AG09319 (cell line): ENCODE data around the gene ARL6IP4.

Experiments used
- DNase-seq: peaks from one replicate; pipeline ENCODE4 v3.0.0-alpha.2; 2010; ENCODE audit warnings: low read depth; ENCODE audit errors: extremely low read depth
- TF ChIP-seq, protein P1 (sequence below): IDR thresholded peaks from 2 replicates; pipeline ENCODE4 v1.5.1; 2011; ENCODE audit warnings: low read depth, mild to moderate bottlenecking, inconsistent platforms, low read length, moderate library complexity

Gene ARL6IP4

DNA sequence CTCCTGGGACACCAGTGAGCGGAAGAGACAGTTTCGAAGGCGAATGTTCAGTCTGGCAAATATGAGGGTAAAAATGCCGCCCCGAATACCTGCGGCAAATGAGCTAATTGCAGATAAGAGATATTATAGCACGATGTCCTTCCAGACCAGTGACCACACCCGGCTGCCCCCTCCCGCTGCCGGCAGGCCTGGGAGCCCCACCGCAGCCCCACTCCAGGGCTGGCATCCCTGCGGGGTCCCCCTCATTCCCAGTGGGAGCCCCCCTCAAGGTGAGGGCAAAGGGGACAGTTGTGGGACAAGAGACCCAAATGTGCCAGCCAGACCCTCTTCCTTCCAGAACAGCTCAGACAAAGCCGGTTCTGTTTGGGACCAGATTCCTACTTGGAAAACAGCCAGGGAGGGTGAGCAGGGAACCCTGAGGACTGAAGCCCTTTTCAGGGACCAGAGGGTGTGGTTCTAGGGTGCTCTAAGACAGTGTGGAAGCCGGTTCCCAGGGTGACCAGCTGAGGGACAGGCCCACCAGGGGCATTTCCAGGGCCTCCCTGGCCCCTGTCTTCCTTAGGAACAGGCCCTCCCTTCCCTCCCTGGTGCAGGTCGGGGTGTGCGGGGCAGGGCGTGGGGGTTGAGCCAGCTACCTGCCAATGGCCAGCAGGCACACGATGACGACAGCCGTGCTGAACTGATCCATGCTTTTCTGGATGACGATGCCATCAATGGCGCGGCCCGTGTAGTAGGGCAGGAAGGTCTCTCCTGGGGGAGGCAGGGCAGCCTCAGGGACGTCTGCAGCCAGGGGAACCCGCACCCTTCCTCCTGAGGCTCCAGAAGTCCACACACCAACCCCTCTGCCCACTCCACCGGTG is 30.4 kb upstream of the ARL6IP4 start:
- DNase-seq: no peak
- TF ChIP-seq, protein P1, sequence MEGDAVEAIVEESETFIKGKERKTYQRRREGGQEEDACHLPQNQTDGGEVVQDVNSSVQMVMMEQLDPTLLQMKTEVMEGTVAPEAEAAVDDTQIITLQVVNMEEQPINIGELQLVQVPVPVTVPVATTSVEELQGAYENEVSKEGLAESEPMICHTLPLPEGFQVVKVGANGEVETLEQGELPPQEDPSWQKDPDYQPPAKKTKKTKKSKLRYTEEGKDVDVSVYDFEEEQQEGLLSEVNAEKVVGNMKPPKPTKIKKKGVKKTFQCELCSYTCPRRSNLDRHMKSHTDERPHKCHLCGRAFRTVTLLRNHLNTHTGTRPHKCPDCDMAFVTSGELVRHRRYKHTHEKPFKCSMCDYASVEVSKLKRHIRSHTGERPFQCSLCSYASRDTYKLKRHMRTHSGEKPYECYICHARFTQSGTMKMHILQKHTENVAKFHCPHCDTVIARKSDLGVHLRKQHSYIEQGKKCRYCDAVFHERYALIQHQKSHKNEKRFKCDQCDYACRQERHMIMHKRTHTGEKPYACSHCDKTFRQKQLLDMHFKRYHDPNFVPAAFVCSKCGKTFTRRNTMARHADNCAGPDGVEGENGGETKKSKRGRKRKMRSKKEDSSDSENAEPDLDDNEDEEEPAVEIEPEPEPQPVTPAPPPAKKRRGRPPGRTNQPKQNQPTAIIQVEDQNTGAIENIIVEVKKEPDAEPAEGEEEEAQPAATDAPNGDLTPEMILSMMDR: no peak

DNA sequence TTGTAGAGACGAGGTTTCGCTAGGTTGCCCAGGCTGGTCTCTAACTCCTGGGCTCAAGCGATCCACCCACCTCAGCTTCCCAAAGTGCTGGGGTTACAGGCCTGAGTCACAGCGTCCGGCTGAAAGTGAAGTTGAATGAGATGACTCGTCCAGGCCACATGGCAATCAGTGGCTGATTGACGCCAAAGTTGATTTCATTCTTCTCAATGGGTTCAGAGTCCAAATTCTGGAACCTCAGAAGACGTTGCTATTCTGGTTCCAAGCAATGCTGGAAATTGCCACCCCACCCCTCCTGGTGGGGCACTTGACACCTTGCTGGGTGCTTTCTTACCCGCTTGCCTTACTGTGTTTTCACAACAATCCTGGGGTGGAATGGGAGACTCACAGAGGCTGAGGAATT is 29.1 kb upstream of the ARL6IP4 start:
- TF ChIP-seq, protein P1: no peak
- DNase-seq: no peak

DNA sequence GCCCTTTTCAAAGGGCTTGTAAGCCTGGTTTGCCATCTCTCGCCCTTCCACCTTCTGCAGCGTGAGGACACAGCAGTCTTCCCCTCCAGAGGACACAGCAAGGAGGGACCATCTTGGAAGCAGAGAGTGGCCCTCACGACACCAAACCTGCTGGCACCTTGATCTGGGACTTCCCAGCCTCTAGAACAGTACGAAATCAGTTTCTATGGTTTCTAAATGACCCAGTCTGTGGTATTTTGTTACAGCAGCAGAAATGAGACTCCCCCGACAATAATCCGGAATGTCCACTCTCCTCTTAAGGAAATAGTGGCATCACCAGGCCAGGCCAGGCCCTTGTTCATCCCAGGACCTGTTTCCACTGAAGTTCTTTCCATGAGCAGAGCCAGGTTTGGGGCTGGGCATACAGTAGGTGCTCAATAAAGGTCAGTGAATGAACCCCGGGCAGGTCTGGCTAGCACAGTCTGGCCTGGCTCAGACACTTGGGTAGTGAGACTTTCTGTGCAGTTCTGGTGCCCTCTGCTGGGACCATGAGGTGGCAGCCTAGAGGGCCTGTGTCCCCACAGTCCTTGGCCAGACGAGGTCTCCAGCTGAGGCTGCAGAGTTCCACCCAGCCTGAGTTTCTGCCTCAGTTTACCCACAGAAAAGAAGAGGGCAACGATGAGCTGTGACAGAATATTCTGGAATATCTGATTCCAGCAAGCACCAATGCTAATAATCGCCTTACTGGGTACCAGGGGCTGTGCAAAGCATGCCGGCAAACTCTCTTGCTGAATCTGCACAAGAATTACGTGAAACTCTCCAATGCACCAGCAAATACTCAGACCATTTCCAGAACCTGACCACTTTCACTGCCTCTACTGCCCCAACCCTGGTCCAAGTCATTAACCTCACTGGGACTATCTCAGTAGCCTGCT is 28.2 kb upstream of the ARL6IP4 start:
- DNase-seq: no peak
- TF ChIP-seq, protein P1: peak; percentile 94

DNA sequence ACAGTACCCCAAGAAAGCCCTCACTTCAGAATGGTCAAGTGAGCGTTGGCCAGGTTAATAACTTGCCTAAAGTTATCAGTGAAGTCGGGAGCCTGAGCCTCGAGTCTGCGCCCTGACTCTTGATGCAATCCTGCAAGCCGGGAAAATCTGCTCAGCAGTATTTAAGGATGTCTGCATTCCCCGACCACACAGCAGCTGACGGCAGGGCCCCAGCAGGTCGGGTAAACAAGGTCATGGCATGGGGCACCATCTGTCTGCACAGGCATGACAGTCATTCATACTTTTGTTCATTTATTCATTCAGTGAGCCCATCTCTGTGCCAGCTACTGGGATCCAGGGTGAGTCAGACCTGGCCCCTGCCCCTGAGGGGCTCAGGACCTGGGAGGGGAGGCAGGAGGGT is 25.3 kb upstream of the ARL6IP4 start:
- TF ChIP-seq, protein P1: no peak
- DNase-seq: no peak

DNA sequence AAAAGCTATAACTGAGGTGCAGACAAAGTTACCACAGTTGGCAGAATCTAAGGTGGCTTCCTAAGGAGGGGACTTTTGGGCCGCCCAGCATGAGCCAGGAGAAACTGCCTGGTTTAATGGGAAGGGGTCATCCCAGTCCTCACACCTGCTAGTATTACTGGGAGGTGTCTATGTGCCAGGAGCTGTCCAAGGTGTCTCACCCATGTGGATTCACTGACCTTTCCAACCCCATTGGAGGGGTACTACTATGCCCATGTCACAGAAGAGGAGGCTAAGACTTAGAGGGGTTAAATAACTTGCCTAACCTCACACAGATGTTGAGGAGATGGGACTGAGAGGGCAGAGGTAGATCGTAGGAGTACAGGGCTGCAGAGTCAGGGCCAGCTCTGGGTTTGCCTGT is 24.4 kb upstream of the ARL6IP4 start:
- TF ChIP-seq, protein P1: no peak
- DNase-seq: no peak

DNA sequence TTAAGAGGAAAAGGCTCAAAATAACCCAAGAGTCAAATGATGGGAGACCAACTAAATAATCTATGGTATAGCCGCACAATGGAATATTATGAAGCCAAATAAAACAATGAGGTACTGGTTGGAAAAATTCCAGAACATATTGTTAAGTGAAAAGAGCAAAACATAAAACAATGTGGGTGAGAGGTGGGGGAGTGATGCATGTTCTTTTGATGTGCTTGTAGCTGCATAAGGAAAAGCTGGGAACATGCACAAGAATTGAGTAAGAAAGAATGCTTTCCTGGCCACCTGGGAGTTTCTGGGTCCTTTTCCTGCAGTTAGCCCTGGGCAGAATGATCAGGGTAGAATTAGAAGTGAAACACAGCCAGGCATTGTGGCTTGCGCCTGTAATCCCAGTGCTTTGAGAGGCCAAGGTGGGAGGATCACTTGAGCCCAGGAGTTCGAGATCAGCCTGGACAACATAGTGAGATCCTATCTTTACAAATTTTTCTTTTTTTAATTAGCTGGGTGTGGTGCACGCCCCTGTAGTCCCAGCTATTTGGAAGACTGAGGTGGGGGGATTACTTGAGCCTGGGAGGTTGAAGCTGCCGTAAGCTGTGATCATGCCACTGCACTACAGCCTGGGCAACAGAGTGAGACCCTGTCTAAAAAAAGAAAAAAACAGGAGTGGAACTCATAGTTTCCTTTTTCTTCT is 22.1 kb upstream of the ARL6IP4 start:
- TF ChIP-seq, protein P1: no peak
- DNase-seq: no peak
